Ascending aorta (tissue), 2 donors: ENCODE data around the gene JCHAIN. TPM values are rescaled to one million over a fixed set of nuclear protein-coding genes. Genes with fewer than 3 reads are reported as not detected.
"Not testable (repeated sequence)": the region's sequence is repeated elsewhere in the genome, so short reads cannot be mapped to it uniquely, and the experiment has no call there.

Source experiments
- DNase-seq, 2 donors: peaks; one replicate each; pipeline ENCODE4 v3.0.0-alpha.2; 2019; ENCODE audit warnings: low spot score in 2 of 2
- H3K27ac ChIP-seq, 2 donors: fragments of 200-600 bp; sonication (generic); one replicate each; pipeline ENCODE4 v1.5.1; 2016 to 2017; ENCODE audit warnings: mild to moderate bottlenecking in 1 of 2
- H3K27me3 ChIP-seq: fragments of 200-600 bp; sonication (generic); one replicate; pipeline ENCODE4 v1.5.1; 2017
- H3K36me3 ChIP-seq, 2 donors: fragments of 200-600 bp; sonication (generic); one replicate each; pipeline ENCODE4 v1.5.1; 2016
- H3K4me1 ChIP-seq, 2 donors: fragments of 200-600 bp; sonication (generic); one replicate each; pipeline ENCODE4 v1.5.1; 2016 to 2017; ENCODE audit warnings: mild to moderate bottlenecking in 1 of 2
- H3K4me3 ChIP-seq, 2 donors: fragments of 200-600 bp; sonication (generic); one replicate each; pipeline ENCODE4 v1.5.1; 2016 to 2017; ENCODE audit warnings: mild to moderate bottlenecking in 1 of 2
- H3K9me3 ChIP-seq, 2 donors: fragments of 200-600 bp; sonication (generic); one replicate each; pipeline ENCODE4 v1.5.1; 2016
- CTCF ChIP-seq, 3 experiments: fragments of 200-600 bp in 2 of 3; fragments of 450-650 bp in 1 of 3; sonication (generic) in 2 of 3; IDR thresholded peaks; one replicate each; pipeline ENCODE4 v1.5.1; 2016 to 2019; ENCODE audit warnings: antibody characterized with exemption in 3 of 3, mild to moderate bottlenecking in 1 of 3, moderate library complexity in 1 of 3
- intact Hi-C: fragments of 100-400 bp; cut with DNase I; formaldehyde crosslinking; loops from one replicate; pipeline ENCODE4 v1.15.1; 2023
- total RNA-seq: library from RNA; depleted of rRNA; stranded (reverse); fragments of >200 nt; gene quantifications from one replicate; pipeline ENCODE4 v1.1.0, GENCODE V29; 2016

The JCHAIN gene
- total RNA-seq, 1 donor from 2014 or later, result 4.0 TPM

GRCh38 chr4:70670332-70671014 is 4.2 kb upstream of the JCHAIN start:
- Histone ChIP-seq H3K36me3 (no peaks in the 10 kb centered on the region), H3K9me3 (no peaks in the 10 kb centered on the region), H3K27me3 (no peaks in the 10 kb centered on the region), H3K4me1 (no peaks in the 10 kb centered on the region), H3K4me3 (no peak overlapping the region), H3K27ac (no peak overlapping the region)
- TF ChIP-seq CTCF (IDR thresholded peaks at IDR 0.05), result no peak
- intact Hi-C loops, result no loop called here
- DNase-seq, result no peak

GRCh38 chr4:70667740-70668535 is 1.6 kb upstream of the JCHAIN start:
- Histone ChIP-seq H3K4me1 (no peaks in the 10 kb centered on the region), H3K36me3 (no peaks in the 10 kb centered on the region), H3K9me3 (no peaks in the 10 kb centered on the region), H3K4me3 (no peak overlapping the region), H3K27ac (no peak overlapping the region), H3K27me3 (no peaks in the 10 kb centered on the region)
- no peak for DNase-seq
- intact Hi-C loops, result no loop called here
- no peak for TF ChIP-seq CTCF (IDR thresholded peaks at IDR 0.05)

- H3K27me3 ChIP-seq, H3K27ac ChIP-seq, DNase-seq: not testable (repeated sequence)
Measured at GRCh38 chr4:70661309-70661922, 4.9 kb downstream of the JCHAIN start.

GRCh38 chr4:70660106-70660505 is 6.2 kb downstream of the JCHAIN start:
- Histone ChIP-seq H3K27ac (no peak overlapping the region), H3K36me3 (no peaks in the 10 kb centered on the region), H3K9me3 (no peaks in the 10 kb centered on the region), H3K4me3 (no peak overlapping the region), H3K27me3 (no peaks in the 10 kb centered on the region), H3K4me1 (no peaks in the 10 kb centered on the region)
- intact Hi-C loops, result no loop called here
- TF ChIP-seq CTCF (IDR thresholded peaks at IDR 0.05), result no peak
- no peak for DNase-seq

More at GRCh38 chr4:70661309-70661922, 4.9 kb downstream of the JCHAIN start:
- H3K4me1 ChIP-seq, intact Hi-C loops, H3K36me3 ChIP-seq, H3K9me3 ChIP-seq, H3K4me3 ChIP-seq: not testable (repeated sequence)

GRCh38 chr4:70658418-70658817 is 7.9 kb downstream of the JCHAIN start:
- Histone ChIP-seq H3K4me3 (no peak overlapping the region), H3K9me3 (no peaks in the 10 kb centered on the region), H3K27me3 (no peaks in the 10 kb centered on the region), H3K4me1 (no peaks in the 10 kb centered on the region), H3K27ac (no peak overlapping the region), H3K36me3 (no peaks in the 10 kb centered on the region)
- intact Hi-C loops, result no loop called here
- DNase-seq, result no peak
- TF ChIP-seq CTCF (IDR thresholded peaks at IDR 0.05), result no peak

- no peak for DNase-seq
- Histone ChIP-seq H3K4me1 (no peaks in the 10 kb centered on the region), H3K27me3 (no peaks in the 10 kb centered on the region), H3K9me3 (no peaks in the 10 kb centered on the region), H3K27ac (no peak overlapping the region), H3K36me3 (no peaks in the 10 kb centered on the region), H3K4me3 (no peak overlapping the region)
- intact Hi-C loops, result no loop called here
- no peak for TF ChIP-seq CTCF (IDR thresholded peaks at IDR 0.05)
Measured at GRCh38 chr4:70657326-70657725, 9.0 kb downstream of the JCHAIN start.
